Measurements from ENCODE around the gene GAB2. TPM values are rescaled to one million over a fixed set of nuclear protein-coding genes. Genes with fewer than 3 reads are reported as not detected.

The GAB2 gene
- total and polyA plus RNA-seq, 2 of the 4 experiments (the other 2 are of a cell fraction): 3.3 to 5.9 TPM

DNA sequence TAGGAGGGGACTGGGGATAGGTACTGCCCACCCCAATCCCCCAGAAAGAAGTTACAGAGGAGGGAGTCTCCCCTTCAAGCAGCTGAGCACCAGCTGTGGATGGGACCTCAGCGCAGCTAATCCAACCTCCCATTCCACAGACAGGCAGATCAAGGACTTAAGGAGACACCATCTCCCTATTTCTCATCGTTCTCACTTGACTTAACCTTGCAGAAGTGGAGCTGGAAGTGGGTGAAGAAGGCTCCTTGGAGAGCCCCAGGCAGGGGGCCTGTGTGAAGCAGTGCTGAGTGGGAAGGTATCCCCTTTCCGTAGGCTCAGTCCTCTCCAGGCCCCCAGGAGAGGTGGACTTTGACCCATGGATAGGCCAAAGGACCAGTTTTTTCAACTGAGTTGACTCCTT lies 201.6 kb downstream of the GAB2 start:
- Histone ChIP-seq H3K79me1 (ENCODE audit: low read depth in 1 of 2, low read length in 2 of 2) (peaks cover 5 to 30% of the 10 kb centered on the region in 2 experiments; a peak in 2 of 4 replicates), H2BK20ac (ENCODE audit: low read depth, low read length) (no peak overlapping the region), H2BK15ac (ENCODE audit: low read depth, low read length) (no peak overlapping the region), H2BK120ac (ENCODE audit: low read depth, low read length) (no peak overlapping the region), H2AK9ac (replicated peaks; ENCODE audit: low read depth, low read length, poor library complexity) (no peak overlapping the region), H2AK5ac (ENCODE audit: low read depth, low read length) (no peak overlapping the region), H2BK5ac (ENCODE audit: low read depth, low read length, poor library complexity, severe bottlenecking) (no peak overlapping the region), H3K9me1 (ENCODE audit: insufficient read depth, low read length) (peaks cover 20% of the 10 kb centered on the region), H3K4me1 (ENCODE audit: control insufficient read depth, insufficient read depth, low read length) (peaks cover 3% of the 10 kb centered on the region), H3K9ac (ENCODE audit: low read depth, low read length) (no peak overlapping the region), H3K14ac (replicated peaks; ENCODE audit: low read depth, low read length) (no peak overlapping the region), H3K36me3 (ENCODE audit: control insufficient read depth, insufficient read depth, low read length) (peaks cover 59% of the 10 kb centered on the region), H4K20me1 (ENCODE audit: insufficient read depth, low read length) (peaks cover 17% of the 10 kb centered on the region), H3K9me3 (ENCODE audit: control insufficient read depth, insufficient read depth, low read length) (no peaks in the 10 kb centered on the region), H3K23ac (ENCODE audit: low read depth, low read length) (no peak overlapping the region), H3K4ac (ENCODE audit: low read depth, low read length) (no peak overlapping the region), H4K91ac (ENCODE audit: insufficient read depth, low read depth, low read length) (no peak overlapping the region), H3K4me2 (ENCODE audit: low read depth, low read length) (no peak overlapping the region), H3K4me3 (ENCODE audit: insufficient read depth, low read depth, low read length) (no peak overlapping the region), H4K8ac (ENCODE audit: low read depth in 2 of 2, low read length in 2 of 2) (no peak overlapping the region), H3K27ac (ENCODE audit: insufficient read depth, low read length) (no peak overlapping the region), H3K56ac (ENCODE audit: extremely low read depth, insufficient read depth, low read length) (no peak overlapping the region), H3K18ac (ENCODE audit: low read depth, low read length) (no peak overlapping the region), H2AFZ (replicated peaks; ENCODE audit: low read length, poor library complexity) (no peak overlapping the region), H4K5ac (ENCODE audit: low read depth, low read length) (no peak overlapping the region), H3K27me3 (ENCODE audit: control insufficient read depth, insufficient read depth, low read length) (no peaks in the 10 kb centered on the region)
- no TSS peak for BruUV-seq (replicated peaks)
- dilution Hi-C loops (cut with HindIII; ENCODE audit: low sequenced_read_pairs, unreplicated experiment): no loop called here
- POLR2A ChIA-PET (ENCODE audit: unreplicated experiment): no interaction called here
- ATAC-seq (ENCODE audit: low read depth): no peak
- CTCF ChIA-PET: interaction anchor here (0.8 kb wide), 1 partner anchor 348 kb away, joined by 4 read pairs; no protein-coding TSS in a partner anchor
- in situ Hi-C loops (cut with MboI; ENCODE audit: low sequenced_read_pairs): no loop called here
- WGBS, 2 experiments (ENCODE audit: extremely low coverage in 2 of 2, insufficient read length in 1 of 2): no CpG with 5 or more reads among the region's 3 CpGs
- no peak for DNase-seq
- intact Hi-C loops (cut with micrococcal nuclease): no loop called here
- TF ChIP-seq SMC3 (IDR thresholded peaks at IDR 0.05; ENCODE audit: low read depth, low read length): no peak

All from IMR-90 (cell line).